GM19025 (cell line): ENCODE results near the gene PTPRN2.

Experiments
- ATAC-seq: cut with Tn5 transposase; IDR thresholded peaks from one replicate; pipeline ENCODE4 v1.9.1; 2021; ENCODE audit warnings: mild to moderate bottlenecking, low read depth, moderate library complexity; ENCODE audit not compliant: unreplicated experiment

PTPRN2 gene

GRCh38 chr7:157656195-157656769, 931.3 kb downstream of the PTPRN2 start:
- ATAC-seq = no peak

DNA sequence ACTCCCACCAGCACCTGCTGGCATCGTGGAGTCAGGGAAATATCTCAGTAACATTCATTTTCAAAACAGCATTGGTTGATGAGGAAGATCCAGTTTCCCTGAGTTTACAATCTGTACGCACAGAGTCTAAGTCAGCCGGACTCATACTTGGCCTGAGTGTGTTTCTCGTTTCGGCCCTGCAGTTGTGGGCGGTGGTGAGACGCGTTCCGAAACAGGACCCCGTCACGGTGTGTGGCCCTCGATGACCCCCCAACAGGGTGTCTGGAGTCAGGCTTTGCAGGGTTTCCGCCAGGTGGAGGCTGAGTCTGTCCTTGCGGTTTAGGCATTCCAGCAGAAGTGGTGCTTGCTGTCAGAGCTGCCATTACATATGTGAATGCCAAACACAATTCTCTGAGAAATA, 933.3 kb downstream of the PTPRN2 start:
- no peak for ATAC-seq

- ATAC-seq = no peak
Observed at GRCh38 chr7:157653827-157654207, 933.8 kb downstream of the PTPRN2 start.

DNA sequence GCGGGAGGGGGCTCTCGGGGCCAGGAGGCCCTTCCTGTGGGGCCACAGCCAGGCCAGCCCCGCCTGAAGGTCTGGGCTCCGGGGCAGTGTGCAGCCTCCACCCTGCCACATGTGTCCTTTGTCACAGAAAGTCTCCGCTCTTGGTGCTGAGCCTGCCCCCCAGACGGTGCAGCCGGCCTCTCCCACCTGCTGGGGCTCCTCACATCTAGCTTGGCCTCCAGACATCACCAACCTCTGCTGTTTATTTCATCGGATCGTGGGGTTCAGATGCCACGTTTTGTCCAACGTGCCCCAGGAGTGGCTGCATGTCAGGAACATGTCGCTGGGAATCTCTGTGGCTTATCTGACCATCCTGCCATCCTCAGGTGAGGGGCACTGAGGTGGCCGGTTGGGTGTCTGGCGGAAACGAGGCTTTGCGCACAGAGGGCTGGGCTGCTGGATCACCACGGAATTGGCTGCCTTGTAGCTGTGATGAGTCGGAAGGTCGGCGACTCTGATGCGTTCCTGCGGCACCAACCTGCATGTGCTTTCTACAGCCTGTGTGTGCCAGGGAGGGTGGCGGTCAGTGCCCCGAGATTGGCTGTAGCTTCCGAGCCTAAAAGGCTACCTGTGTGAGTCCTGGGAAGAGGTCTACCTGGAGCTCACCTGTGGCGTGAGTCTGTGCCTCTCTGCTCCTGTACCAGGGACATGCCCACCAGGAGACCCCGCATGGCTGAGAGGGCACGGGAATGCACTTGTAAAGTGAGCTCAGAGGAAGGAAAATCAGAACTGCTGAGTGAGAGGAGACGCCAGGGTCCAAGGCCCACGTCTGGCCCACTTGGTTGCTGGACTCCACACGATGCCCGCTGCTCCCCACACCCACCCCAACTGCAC, 934.4 kb downstream of the PTPRN2 start:
- no peak for ATAC-seq

- no peak for ATAC-seq
Observed at GRCh38 chr7:157652161-157652953, 935.3 kb downstream of the PTPRN2 start.

DNA sequence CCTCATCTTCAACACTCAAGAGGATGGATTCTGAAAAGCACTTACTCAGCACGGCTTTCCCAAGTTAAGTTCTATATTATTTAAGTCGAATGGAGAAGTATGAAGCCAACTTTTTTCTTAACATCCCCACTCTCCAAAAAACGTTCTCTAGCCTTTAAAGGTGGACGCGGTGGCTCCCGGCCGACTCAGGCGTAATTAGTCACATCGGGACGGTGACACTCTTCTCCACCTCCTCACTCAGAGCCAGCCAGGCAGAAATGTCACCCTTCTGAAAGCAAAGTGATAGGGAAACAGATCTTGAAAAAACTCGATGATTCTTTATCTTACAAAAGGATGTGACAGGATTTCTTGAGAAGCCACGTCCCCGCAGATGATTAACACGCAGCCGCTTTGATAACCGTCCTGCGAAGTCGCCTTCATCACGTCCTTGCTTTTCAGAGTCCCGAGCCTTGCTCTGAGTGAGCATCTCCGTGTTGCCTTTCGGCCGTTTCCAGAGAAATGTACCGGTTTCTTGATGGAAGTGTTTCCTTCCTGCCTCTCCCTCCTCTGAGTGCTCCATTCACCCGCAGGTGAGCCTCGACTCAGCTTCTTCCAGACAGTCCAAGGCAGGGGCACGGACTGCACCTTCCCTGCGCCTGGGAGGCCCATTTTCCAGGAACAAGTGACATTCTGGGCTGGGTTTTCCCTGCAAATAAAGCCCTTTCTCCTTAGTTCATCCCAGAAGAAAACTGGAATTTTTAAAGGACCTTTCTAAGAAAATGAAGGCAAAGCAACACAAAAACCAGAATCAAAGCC, 936.1 kb downstream of the PTPRN2 start:
- no peak for ATAC-seq

GRCh38 chr7:157650801-157651200, 936.8 kb downstream of the PTPRN2 start:
- no peak for ATAC-seq

DNA sequence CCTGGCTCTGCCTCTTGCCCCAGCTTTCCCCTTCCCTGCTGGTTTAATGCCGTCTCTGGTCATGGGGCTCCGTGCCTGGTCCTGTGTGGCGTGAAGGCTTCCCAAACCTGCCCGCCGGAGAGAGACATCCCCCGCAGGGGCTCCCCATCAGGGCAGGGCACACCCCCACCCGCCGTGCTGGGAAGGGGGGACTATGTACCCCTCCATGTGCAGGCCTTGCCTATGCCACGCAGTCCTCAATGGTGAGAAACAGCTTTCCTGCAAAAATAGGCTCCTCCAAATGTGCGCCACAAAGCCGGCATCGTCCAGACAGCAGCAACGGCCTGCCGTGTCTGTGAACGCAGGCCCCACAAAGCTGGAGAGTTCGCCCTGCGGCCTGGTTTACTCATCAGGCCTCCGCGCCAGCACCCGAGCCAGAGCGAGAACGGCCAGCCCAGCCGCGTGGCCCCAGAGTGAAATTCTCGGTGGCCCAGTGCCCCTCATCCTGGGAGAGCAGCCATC, 937.4 kb downstream of the PTPRN2 start:
- ATAC-seq = no peak

DNA sequence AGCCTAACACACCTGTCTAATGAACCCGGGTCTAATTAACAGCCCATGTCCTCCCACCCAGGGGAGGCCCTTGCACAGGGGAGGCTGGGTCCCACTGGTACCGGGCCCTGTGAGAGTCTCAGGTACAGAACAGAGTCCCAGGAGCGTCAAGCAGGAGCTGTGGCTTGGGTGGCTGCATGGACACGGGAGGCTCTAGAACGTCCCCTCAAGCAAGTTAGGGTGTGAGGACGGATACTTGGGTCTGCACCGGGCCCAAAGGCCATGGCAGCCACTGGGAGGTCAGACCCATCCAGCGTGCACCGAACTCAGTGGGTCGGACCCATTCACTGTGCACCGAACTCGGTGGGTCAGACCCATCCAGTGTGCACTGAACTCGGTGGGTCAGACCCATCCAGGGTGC, 941.1 kb downstream of the PTPRN2 start:
- no peak for ATAC-seq

GRCh38 chr7:157645539-157645938, 942.1 kb downstream of the PTPRN2 start:
- ATAC-seq = no peak

GRCh38 chr7:157644946-157645345, 942.7 kb downstream of the PTPRN2 start:
- ATAC-seq = no peak

GRCh38 chr7:157643525-157643970, 944.1 kb downstream of the PTPRN2 start:
- ATAC-seq = no peak

DNA sequence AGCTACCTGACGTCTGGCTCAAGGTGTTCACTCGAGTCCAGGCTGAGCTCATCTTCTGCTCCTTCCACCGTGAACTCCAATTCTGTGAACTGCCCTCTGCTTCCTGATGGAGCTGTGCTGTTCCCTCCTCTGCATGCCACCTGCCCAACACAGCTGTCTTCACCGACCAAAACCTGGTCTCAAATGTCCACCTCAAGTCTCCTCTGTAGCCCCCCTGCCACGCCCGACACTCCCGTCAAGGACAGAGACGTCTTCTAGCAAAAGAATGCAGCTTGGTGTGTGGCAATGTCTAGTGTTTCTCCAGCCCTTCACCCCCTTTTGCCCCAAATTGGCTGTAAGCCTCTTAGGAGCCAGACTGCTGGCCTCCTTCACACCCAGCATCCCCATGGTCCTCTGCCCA, 945.8 kb downstream of the PTPRN2 start:
- ATAC-seq = no peak

DNA sequence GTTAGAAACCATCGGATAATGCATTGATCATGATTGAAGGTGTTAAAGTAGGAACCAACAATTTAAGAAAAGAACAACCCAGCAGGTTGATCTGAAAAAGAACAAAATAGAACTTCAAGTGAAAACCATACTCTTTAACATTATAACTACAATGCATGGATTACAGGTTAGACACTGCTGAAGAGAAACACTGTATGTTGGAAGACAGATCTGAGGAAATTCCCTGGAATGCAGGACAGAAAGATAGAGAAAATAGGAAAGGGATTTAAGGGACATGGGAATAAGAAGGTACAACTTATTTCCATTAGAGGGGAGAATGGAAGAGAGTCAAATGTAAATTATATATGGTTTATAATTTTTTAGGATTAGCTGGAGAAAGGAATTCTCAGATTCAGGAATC, 947.5 kb downstream of the PTPRN2 start:
- no peak for ATAC-seq

DNA sequence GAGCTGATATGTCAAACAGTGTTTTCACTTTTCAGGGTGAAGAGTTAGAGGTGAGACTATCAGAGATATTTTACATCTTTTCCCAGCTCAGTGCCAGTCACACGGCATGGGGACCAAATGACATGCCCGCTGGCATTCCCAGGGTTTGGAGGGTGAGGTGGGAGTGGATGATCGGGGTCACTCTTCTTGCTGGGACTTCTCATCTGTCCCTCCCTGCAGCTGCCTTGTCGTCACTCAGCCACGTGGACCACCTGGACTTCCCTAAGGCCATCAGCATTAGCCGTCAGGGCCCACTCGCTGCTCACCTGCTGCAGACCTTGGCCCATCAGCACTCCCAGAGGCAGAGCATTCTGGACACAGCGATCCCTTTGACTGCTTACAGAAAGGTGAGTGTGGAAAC, 949.1 kb downstream of the PTPRN2 start:
- ATAC-seq = no peak

- no peak for ATAC-seq
Observed at GRCh38 chr7:157637216-157637949, 950.2 kb downstream of the PTPRN2 start.

DNA sequence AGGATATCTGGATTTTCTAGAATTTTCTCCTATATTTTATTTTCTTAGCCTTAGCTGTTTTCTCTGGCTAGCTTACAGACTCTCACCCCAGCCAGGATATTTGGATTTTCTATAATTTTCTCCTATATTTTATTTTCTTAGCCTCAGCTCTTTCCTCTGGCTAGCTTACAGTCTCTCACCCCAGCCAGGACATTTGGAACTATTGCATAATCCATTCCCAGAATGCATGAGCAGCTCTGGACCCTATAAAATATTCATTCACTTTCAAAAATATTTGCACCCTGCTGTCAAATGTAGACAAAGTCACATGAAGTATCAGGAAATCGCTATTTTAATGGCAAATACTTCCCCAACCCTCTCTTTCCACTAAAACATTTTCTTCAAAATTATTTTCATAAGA, 952.0 kb downstream of the PTPRN2 start:
- no peak for ATAC-seq

DNA sequence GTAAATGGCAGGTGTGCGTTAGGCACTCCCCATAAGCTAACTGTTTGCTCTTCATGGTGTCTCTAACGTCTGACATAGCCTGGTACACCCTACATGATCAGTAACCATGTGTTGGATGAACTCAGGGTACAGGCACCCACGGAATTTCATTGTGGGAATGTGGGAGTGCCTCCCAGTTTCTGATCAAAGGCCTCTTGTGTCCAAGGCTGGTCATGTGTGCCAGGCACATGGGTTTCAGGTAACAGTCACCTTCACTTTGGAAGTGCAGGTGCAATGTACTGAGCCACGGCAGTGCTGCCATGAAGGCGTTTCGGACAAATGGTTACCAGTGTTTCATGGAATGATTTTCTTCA, 952.5 kb downstream of the PTPRN2 start:
- ATAC-seq = no peak

- ATAC-seq = no peak
Observed at GRCh38 chr7:157634401-157635147, 953.0 kb downstream of the PTPRN2 start.
